Urothelium cell line (cell line): ENCODE data around the gene BDKRB2.

ENCODE experiments used
- DNase-seq: peaks from one replicate; pipeline ENCODE4 v3.0.0; 2011; ENCODE audit warnings: low spot score, mixed read lengths
- FAIRE-seq: peaks from 2 replicates; lab custom pipeline; 2011; peaks lifted over from hg19 to GRCh38; lab: Jason Lieb, UNC

BDKRB2 gene

DNA sequence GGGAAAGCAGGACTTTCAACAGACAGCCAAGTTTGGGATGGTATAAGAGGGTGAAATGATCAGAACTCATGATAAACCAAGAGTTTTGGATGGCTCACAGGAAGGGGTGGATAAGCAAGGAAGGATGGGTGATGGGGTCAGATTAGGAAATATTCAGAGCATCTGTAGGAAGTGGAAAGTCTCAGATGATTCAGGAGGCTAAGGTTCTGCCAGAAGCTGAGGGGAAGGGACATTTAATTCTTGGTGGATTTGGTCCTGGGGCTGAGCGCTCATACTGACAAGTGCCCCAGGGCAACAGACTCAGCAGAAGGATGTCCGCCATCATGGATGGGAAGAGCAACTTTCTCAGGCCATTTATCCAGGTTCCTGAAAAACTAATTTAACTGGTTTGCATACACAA lies 28.4 kb upstream of the BDKRB2 start:
- FAIRE-seq = no peak

DNA sequence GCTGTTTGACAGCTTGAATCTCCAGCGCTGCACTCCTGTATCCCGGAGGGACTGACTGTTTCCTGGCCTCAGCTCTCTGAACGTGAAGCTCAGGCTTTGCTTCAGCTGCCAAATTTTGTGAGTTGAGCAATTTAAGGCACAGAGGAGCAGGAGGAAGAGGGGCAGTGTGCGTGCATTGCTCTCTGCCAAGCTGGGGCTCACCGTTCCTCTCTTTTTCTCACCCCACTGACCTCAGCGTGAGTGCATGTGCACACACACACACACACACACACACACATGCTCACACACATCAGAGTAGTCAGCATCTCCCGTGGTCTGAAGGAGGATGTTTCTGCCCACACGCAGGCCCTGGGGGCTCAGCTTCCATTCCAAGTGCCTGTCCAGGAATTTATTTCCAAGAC lies 27.8 kb upstream of the BDKRB2 start:
- DNase-seq = no peak
- FAIRE-seq = no peak

More for the DNA sequence above, 28.4 kb upstream of the BDKRB2 start:
- no peak for DNase-seq

DNA sequence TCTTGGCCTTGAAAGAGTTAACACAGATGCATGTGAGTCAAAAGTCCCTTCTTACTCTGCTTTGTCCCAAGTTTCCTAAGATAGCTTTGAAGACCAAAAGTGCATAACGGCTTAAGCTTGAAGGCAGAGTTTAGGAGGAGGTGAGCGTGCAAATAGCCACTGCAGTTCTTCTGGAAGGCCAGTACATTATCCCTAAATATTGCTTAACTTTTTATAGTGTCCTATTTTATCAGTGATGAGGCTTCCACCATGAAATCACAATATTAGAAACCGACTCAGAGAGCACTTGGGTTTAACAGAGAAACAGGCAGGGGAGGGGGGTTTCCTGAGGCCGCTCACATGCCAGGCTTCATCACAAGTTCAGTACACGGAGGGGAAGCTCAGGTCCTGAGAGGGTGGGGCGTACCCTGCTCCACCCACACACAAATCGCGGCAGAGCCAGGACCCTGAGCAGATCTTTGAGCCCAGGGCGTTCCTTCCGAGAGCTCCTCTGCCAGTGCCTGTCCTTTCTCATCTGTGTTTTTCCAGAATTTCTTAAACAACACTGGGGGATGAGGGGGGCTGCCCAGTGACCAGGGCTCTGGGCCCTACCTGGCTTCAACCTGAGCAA lies 26.8 kb upstream of the BDKRB2 start:
- no peak for FAIRE-seq
- no peak for DNase-seq

- no peak for DNase-seq
- FAIRE-seq = no peak
These were observed 25.9 kb upstream of the BDKRB2 start for GRCh38 chr14:96178461-96179321.

DNA sequence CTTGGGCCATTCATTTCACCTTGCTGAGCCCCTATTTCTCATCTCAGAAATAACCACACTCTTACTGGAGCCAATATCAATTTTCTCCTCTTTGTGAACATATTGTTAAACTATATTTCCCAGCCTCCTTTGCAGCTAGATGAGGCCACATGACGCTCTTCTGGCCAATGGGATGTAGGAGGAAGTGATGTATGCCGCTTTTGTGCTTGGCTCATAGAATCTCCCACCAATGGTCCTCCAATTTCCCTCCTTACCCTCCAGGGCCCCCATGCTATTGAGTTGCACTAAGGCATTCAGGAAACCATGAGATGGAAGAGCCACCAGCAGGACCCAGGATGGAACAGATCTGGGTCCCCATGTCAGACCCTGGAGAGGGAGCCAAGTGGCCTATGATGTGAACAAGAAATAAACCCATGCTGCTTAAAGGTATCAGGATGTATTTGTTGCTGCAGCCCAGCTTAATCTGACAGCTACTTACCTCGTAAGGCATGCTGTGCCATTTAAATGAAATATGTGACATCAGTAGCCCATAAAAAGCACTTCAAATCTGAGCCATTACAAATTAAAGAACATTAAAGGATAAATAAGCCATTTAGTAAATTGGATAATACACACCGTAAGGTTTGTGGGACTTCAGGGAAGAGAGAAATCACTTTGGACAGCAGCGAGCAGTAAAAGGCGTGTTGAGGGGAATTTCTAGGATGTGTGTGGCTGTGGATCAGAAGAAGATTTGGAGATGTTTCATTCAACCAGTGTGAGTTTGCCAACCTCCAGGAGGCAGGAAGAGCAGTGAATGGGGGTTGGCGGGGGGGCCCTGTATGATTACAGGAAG lies 24.4 kb upstream of the BDKRB2 start:
- DNase-seq = no peak
- no peak for FAIRE-seq

GRCh38 chr14:96181186-96182056 lies 23.2 kb upstream of the BDKRB2 start:
- DNase-seq = no peak
- FAIRE-seq = no peak

- FAIRE-seq (no peak), DNase-seq (no peak)
These were observed 22.1 kb upstream of the BDKRB2 start for GRCh38 chr14:96182546-96182945.

- FAIRE-seq (no peak), DNase-seq (no peak)
These were observed 19.9 kb upstream of the BDKRB2 start for GRCh38 chr14:96184737-96185136.

DNA sequence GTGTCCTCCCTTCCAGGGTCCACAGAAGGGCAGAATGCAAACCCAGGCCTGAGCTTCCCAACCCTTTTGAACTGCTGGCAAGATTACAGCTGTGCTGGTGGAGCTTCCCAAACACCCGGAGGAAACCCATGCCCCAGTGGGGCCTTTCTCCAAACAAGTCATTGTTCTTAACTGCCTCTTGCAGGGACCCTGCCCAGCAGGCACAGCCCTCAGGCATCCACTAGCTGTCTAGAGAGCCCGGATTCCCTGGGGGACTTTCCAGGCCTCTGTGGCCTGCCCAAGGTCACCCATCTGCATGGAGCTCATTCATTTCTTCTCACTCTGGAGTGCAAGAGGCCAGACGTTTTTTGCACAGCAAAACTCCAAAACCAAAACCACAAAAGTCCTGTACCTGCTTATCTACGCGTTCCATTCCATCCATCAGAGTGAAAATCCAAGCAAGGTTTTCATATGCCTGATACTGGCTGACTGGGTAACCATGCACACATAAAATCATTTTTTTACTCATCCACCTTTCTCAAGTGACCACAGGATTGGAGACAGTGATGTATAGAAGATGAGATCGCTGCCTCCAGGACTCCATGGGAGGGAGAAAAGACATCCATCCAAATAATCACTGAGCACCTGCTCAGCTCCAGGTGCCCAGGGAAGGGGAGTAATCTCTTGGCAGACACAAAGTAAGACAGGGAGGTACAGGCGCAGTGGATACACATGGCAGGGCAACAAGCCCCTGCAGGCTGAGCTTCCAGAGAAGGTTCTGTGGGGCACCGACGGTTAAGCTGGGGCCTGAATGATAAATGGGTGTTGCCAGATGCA lies 17.2 kb upstream of the BDKRB2 start:
- FAIRE-seq = no peak

GRCh38 chr14:96189281-96189711 lies 15.3 kb upstream of the BDKRB2 start:
- FAIRE-seq (no peak), DNase-seq (no peak)

More for the DNA sequence above, 17.2 kb upstream of the BDKRB2 start:
- DNase-seq = no peak

DNA sequence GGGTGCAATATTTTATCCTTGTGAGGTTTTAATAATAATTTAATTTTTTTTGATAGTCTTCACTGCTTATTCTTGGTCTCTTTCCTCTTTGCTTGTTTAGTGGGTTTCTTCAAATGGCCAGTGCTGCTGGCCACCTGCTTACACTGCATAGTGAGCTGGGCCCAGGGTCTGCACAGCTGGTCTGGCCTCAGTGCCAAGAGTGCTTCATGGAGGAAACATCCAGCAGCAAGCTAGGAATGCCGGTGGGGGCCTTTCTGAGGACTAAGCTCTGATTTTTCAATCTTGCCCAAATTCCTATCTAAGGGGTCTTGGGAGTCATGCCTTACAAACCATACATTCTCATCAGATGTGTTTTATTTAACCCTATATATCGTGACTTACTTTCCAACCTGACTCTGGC lies 13.3 kb upstream of the BDKRB2 start:
- FAIRE-seq (no peak), DNase-seq (no peak)

GRCh38 chr14:96191841-96192462 lies 12.7 kb upstream of the BDKRB2 start:
- FAIRE-seq = no peak
- no peak for DNase-seq

GRCh38 chr14:96192975-96193805 lies 11.4 kb upstream of the BDKRB2 start:
- DNase-seq = no peak
- FAIRE-seq = no peak

DNA sequence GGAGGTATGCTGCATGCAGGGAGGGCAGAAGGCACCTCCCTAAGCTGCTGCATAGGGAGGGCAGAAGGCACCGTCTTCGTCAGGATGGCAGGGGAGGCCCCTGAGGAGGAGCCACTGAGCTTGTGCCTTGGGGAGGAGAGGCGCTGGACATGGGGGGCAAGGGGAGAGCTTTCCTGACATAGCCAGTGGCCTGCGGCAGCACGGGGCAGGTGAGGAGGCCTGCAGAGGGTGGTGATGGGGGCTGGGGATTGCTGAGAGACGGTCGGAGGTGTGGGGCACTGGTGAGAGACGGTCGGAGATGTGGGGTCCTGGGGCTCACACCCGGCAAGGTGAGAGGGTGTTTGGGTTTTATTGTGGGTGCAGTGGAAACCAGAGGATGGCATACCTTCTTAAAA lies 10.4 kb upstream of the BDKRB2 start:
- FAIRE-seq (no peak), DNase-seq (no peak)

GRCh38 chr14:96194657-96195431 lies 9.8 kb upstream of the BDKRB2 start:
- no peak for DNase-seq
- no peak for FAIRE-seq

DNA sequence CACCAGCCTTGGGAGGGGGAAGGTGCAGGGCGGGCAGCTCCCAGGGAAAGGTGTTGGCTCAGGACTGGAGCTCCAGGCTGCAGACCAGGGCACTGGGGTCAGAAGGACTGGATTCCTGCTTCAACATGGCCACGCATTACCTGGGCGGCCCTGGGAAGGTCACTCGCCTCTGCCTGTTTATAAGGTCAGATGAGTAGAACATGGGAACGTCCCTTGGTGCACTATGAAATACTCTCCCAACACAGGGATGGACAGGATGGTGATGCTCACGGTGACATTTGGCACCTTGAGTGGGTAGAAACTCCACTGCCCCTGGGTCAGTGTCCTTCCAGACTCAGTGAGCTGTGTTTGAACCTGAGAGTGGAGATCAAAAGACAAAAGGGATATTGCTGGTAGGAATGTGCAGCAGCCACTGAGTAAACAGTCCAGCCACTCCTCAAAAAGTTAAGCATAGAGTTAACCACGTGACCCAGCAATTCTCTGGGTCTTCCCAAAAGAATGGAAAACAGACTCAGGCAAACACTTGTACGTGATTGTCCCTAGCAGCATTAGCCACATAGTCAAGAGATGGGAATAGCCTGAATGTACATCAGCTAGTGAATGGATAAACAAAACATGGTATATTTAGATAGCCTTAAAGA lies 9.1 kb upstream of the BDKRB2 start:
- DNase-seq (no peak), FAIRE-seq (no peak)
